Gastrocnemius medialis (tissue), 4 donors: Measurements from ENCODE around the gene HUNK. TPM values are rescaled to one million over a fixed set of nuclear protein-coding genes. Genes with fewer than 3 reads are reported as not detected.

Experiments used
- ATAC-seq, 2 donors: fragments of 150-250 bp; one replicate each; pipeline ENCODE4 v1.9.1; 2016
- DNase-seq, 2 donors: peaks; one replicate each; pipeline ENCODE4 v3.0.0-alpha.2; 2019
- H3K27ac ChIP-seq, 4 donors: fragments of 200-600 bp; sonication (generic); 1 replicate in 1 of 4; 2 replicates in 3 of 4; pipeline ENCODE4 v1.5.1; 2016 to 2018; ENCODE audit warnings: mild to moderate bottlenecking in 2 of 4, moderate library complexity in 1 of 4
- H3K27me3 ChIP-seq, 3 donors: fragments of 200-600 bp; sonication (generic) in 2 of 3; 1 replicate in 1 of 3; 2 replicates in 2 of 3; pipeline versions ENCODE4 v1.5.1 to v1.6.0; 2016 to 2019; ENCODE audit warnings: mild to moderate bottlenecking in 1 of 3, moderate library complexity in 1 of 3
- H3K36me3 ChIP-seq, 2 donors: fragments of 200-600 bp; sonication (generic) in 1 of 2; one replicate each; pipeline ENCODE4 v1.5.1; 2017 to 2018
- H3K4me1 ChIP-seq, 2 donors: fragments of 200-600 bp; sonication (generic) in 1 of 2; one replicate each; pipeline ENCODE4 v1.5.1; 2016 to 2017; ENCODE audit warnings: mild to moderate bottlenecking in 2 of 2
- H3K4me3 ChIP-seq, 4 donors: fragments of 200-600 bp; sonication (generic) in 3 of 4; 1 replicate in 1 of 4; 2 replicates in 3 of 4; pipeline ENCODE4 v1.5.1; 2016 to 2019; ENCODE audit warnings: mild to moderate bottlenecking in 2 of 4
- H3K9me3 ChIP-seq, 3 donors: fragments of 200-600 bp; sonication (generic) in 2 of 3; 1 replicate in 1 of 3; 2 replicates in 2 of 3; pipeline ENCODE4 v1.5.1; 2016 to 2019
- CTCF ChIP-seq, 5 experiments: fragments of 450-650 bp in 3 of 5; fragments of 200-600 bp in 2 of 5; sonication (generic) in 2 of 5; IDR thresholded peaks in 4 of 5; conservative IDR thresholded peaks in 1 of 5; 1 replicate in 4 of 5; 2 replicates in 1 of 5; pipeline ENCODE4 v1.5.1; 2016 to 2019; ENCODE audit warnings: antibody characterized with exemption in 5 of 5, mild to moderate bottlenecking in 3 of 5, moderate library complexity in 3 of 5
- POLR2A ChIP-seq, 2 donors: fragments of 450-650 bp; IDR thresholded peaks; one replicate each; pipeline ENCODE4 v1.6.1; 2017; ENCODE audit warnings: antibody characterized with exemption in 2 of 2, mild to moderate bottlenecking in 2 of 2, moderate library complexity in 2 of 2
- in situ Hi-C, 4 donors: fragments of 200-750 bp; cut with MboI; loops; one replicate each; pipeline versions ENCODE4 v1.15.0 to v1.8.0; 2017; ENCODE audit warnings: low sequenced_read_pairs in 4 of 4
- intact Hi-C: fragments of 100-400 bp; cut with DNase I; formaldehyde crosslinking; loops from one replicate; pipeline ENCODE4 v1.15.1; 2023; ENCODE audit warnings: low total_unique reads
- total RNA-seq, 4 donors: library from RNA; depleted of rRNA; stranded (reverse); fragments of >200 nt; gene quantifications; one replicate each; pipeline versions ENCODE4 v1.1.0 to v1.2.3, GENCODE V29; 2016

HUNK gene
- total RNA-seq, 4 donors from 2014 or later = 0.13 TPM; not detected in 3

GRCh38 chr21:32009263-32009662 is 136.4 kb downstream of the HUNK start:
- Histone ChIP-seq H3K9me3 (no peaks in the 10 kb centered on the region), H3K27ac (no peak overlapping the region), H3K36me3 (no peaks in the 10 kb centered on the region), H3K4me1 (no peaks in the 10 kb centered on the region), H3K4me3 (no peak overlapping the region), H3K27me3 (no peaks in the 10 kb centered on the region)
- no peak for ATAC-seq
- no peak for DNase-seq
- TF ChIP-seq POLR2A (IDR thresholded peaks at IDR 0.05) (no peak), CTCF (IDR thresholded peaks at IDR 0.05 in 4 of 5, conservative IDR thresholded peaks at IDR 0.05 in 1 of 5) (no peak)
- in situ Hi-C loops (no loop called here), intact Hi-C loops (no loop called here)

- Histone ChIP-seq H3K36me3 (no peaks in the 10 kb centered on the region), H3K9me3 (no peaks in the 10 kb centered on the region), H3K27ac (no peak overlapping the region), H3K4me3 (no peak overlapping the region), H3K4me1 (no peaks in the 10 kb centered on the region), H3K27me3 (no peaks in the 10 kb centered on the region)
- no peak for TF ChIP-seq CTCF (IDR thresholded peaks at IDR 0.05 in 4 of 5, conservative IDR thresholded peaks at IDR 0.05 in 1 of 5)
- TF ChIP-seq POLR2A (IDR thresholded peaks at IDR 0.05) = no peak
- ATAC-seq (no peak), DNase-seq (no peak)
- intact Hi-C loops = no loop called here
- in situ Hi-C loops = no loop called here
Observed at GRCh38 chr21:32015461-32016139, 142.8 kb downstream of the HUNK start.

GRCh38 chr21:32018381-32018780 is 145.6 kb downstream of the HUNK start:
- H3K9me3 ChIP-seq = no peaks in the 10 kb centered on the region
- TF ChIP-seq CTCF (IDR thresholded peaks at IDR 0.05 in 4 of 5, conservative IDR thresholded peaks at IDR 0.05 in 1 of 5) (no peak), POLR2A (IDR thresholded peaks at IDR 0.05) (no peak)
- H3K4me1 ChIP-seq = no peaks in the 10 kb centered on the region
- DNase-seq = no peak
- ATAC-seq = no peak
- intact Hi-C loops = no loop called here
- H3K27ac ChIP-seq = no peak overlapping the region
- in situ Hi-C loops = no loop called here
- H3K36me3 ChIP-seq = no peaks in the 10 kb centered on the region
- no peak overlapping the region for H3K4me3 ChIP-seq
- no peaks in the 10 kb centered on the region for H3K27me3 ChIP-seq

GRCh38 chr21:32020564-32020963 is 147.7 kb downstream of the HUNK start:
- DNase-seq (no peak), ATAC-seq (no peak)
- Histone ChIP-seq H3K4me1 (no peaks in the 10 kb centered on the region), H3K4me3 (no peak overlapping the region), H3K27ac (no peak overlapping the region), H3K36me3 (no peaks in the 10 kb centered on the region), H3K27me3 (no peaks in the 10 kb centered on the region), H3K9me3 (no peaks in the 10 kb centered on the region)
- intact Hi-C loops = no loop called here
- TF ChIP-seq POLR2A (IDR thresholded peaks at IDR 0.05) (no peak), CTCF (IDR thresholded peaks at IDR 0.05 in 4 of 5, conservative IDR thresholded peaks at IDR 0.05 in 1 of 5) (no peak)
- in situ Hi-C loops = no loop called here
